LNCaP clone FGC (cell line): ENCODE measurements around the gene ANKRD52.

Experiments used
- DNase-seq: peaks from one replicate; pipeline ENCODE4 v3.0.0-alpha.2; 2011; ENCODE audit warnings: low read depth
- H3K4me3 ChIP-seq: 2 replicates; pipeline ENCODE4 v1.5.1; 2011; ENCODE audit warnings: mild to moderate bottlenecking, low read depth, low read length, control low read depth
- CTCF ChIP-seq: IDR thresholded peaks from 2 replicates; pipeline ENCODE4 v1.5.1; 2012; ENCODE audit warnings: mild to moderate bottlenecking; ENCODE audit not compliant: control insufficient read depth, insufficient read depth; ENCODE audit errors: extremely low read depth

ANKRD52 gene

GRCh38 chr12:56213878-56214277 lies 44.3 kb downstream of the ANKRD52 start:
- DNase-seq: peak; percentile 71
- TF ChIP-seq CTCF: no peak

GRCh38 chr12:56212361-56212760 lies 45.8 kb downstream of the ANKRD52 start:
- no peak for TF ChIP-seq CTCF
- no peak for DNase-seq
- no peak overlapping the region for H3K4me3 ChIP-seq

More at GRCh38 chr12:56213878-56214277, 44.3 kb downstream of the ANKRD52 start:
- no peak overlapping the region for H3K4me3 ChIP-seq

- no peak for TF ChIP-seq CTCF
Observed at GRCh38 chr12:56208006-56208405, 50.2 kb downstream of the ANKRD52 start.

GRCh38 chr12:56206452-56207166 lies 51.6 kb downstream of the ANKRD52 start:
- H3K4me3 ChIP-seq: no peak overlapping the region
- peak; percentile 34 for TF ChIP-seq CTCF
- no peak for DNase-seq

More at GRCh38 chr12:56208006-56208405, 50.2 kb downstream of the ANKRD52 start:
- H3K4me3 ChIP-seq: no peak overlapping the region
- no peak for DNase-seq

DNA sequence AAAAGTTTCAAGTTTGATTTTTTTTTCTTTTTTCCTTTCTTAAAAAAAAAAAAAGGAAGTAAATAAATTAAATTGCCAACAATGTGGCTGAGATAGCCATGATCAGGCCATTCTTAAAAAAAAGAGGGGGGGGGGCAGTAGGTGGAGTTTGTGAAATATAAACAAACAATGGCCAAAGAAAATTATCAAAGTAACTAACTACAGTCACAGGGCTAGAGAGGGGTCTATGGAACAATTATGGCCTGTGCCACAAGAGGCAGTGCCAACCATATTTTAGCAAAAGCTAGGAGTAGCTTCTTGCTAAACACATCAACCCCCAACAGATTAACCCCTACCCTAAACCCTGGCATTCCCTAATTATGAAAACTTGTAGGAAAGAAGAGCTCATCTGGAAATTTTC lies 52.7 kb downstream of the ANKRD52 start:
- DNase-seq: no peak
- H3K4me3 ChIP-seq: no peak overlapping the region
- TF ChIP-seq CTCF: no peak

- H3K4me3 ChIP-seq: no peak overlapping the region
- TF ChIP-seq CTCF: no peak
- no peak for DNase-seq
Observed at GRCh38 chr12:56204275-56204674, 53.9 kb downstream of the ANKRD52 start.

DNA sequence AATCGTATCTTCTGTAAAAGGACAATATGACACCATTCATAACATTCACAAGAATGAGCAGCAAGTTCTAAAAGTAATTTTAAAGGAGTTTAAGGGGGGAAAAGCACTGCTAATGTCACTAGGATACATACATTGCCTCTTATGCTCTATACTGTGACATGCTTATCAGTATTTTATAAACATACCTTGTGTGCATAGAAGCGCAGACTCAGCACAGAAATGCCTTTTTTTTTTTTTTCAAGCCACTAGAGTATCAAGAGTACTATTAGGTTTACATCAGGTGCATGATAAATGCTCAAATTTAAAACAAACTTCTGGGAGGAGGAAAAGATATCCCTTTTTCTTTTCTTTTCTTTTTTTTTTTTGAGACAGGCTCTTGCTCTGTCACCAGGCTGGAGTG lies 55.3 kb downstream of the ANKRD52 start:
- no peak overlapping the region for H3K4me3 ChIP-seq
- DNase-seq: no peak
- TF ChIP-seq CTCF: no peak
